ENCODE measurements around the gene ATRNL1. TPM values are rescaled to one million over a fixed set of nuclear protein-coding genes. Genes with fewer than 3 reads are reported as not detected.

ATRNL1 gene
- total RNA-seq, 4 donors from 2014 or later = 0.34 to 1.1 (median 0.55) TPM

GRCh38 chr10:115845921-115846320 lies 752.8 kb downstream of the ATRNL1 start:
- 92 to 98% methylated on average over 1 of the region's 1 CpG for WGBS, 2 donors
- intact Hi-C loops (cut with DNase I; ENCODE audit: low total_unique reads) = no loop called here
- DNase-seq (ENCODE audit: low spot score in 2 of 2) = no peak
- H3K4me3 ChIP-seq (ENCODE audit: low read depth, poor library complexity, severe bottlenecking) = no peak overlapping the region
- no peak for TF ChIP-seq POLR2A (IDR thresholded peaks at IDR 0.05)
- TF ChIP-seq, protein P1, sequence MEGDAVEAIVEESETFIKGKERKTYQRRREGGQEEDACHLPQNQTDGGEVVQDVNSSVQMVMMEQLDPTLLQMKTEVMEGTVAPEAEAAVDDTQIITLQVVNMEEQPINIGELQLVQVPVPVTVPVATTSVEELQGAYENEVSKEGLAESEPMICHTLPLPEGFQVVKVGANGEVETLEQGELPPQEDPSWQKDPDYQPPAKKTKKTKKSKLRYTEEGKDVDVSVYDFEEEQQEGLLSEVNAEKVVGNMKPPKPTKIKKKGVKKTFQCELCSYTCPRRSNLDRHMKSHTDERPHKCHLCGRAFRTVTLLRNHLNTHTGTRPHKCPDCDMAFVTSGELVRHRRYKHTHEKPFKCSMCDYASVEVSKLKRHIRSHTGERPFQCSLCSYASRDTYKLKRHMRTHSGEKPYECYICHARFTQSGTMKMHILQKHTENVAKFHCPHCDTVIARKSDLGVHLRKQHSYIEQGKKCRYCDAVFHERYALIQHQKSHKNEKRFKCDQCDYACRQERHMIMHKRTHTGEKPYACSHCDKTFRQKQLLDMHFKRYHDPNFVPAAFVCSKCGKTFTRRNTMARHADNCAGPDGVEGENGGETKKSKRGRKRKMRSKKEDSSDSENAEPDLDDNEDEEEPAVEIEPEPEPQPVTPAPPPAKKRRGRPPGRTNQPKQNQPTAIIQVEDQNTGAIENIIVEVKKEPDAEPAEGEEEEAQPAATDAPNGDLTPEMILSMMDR (IDR thresholded peaks at IDR 0.05) = no peak

DNA sequence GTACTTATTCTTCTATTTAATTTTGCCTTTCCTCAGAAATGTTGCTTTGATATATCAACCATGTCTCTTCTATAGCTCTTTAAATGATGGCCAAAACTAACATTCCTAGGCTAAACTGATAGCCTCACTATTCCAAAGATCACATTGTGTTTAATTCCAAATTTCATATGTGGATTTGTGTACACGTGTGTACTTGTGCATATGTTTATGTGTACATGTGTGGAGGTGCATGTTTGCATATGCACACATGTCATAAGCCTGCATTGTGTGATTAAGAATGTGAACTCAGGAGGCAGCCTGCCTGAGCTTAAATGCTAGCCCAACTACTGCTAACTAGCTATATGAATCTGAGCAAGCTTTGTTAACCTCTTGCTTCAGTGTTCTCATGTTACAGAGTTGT lies 753.4 kb downstream of the ATRNL1 start:
- no peak for DNase-seq (ENCODE audit: low spot score in 2 of 2)
- intact Hi-C loops (cut with DNase I; ENCODE audit: low total_unique reads) = no loop called here
- TF ChIP-seq, protein P1 (IDR thresholded peaks at IDR 0.05) = no peak
- TF ChIP-seq POLR2A (IDR thresholded peaks at IDR 0.05) = no peak
- H3K4me3 ChIP-seq (ENCODE audit: low read depth, poor library complexity, severe bottlenecking) = no peak overlapping the region
- WGBS, 2 donors = 88 to 89% methylated on average over 1 of the region's 1 CpG

- intact Hi-C loops (cut with DNase I; ENCODE audit: low total_unique reads) = no loop called here
- 45 to 55% methylated on average over 2 of the region's 2 CpGs for WGBS, 2 donors
- TF ChIP-seq, protein P1 (IDR thresholded peaks at IDR 0.05) = no peak
- TF ChIP-seq POLR2A (IDR thresholded peaks at IDR 0.05) = no peak
- H3K4me3 ChIP-seq (ENCODE audit: low read depth, poor library complexity, severe bottlenecking) = no peak overlapping the region
- DNase-seq (ENCODE audit: low spot score in 2 of 2) = no peak
Measured at GRCh38 chr10:115849197-115849596, 756.0 kb downstream of the ATRNL1 start.

DNA sequence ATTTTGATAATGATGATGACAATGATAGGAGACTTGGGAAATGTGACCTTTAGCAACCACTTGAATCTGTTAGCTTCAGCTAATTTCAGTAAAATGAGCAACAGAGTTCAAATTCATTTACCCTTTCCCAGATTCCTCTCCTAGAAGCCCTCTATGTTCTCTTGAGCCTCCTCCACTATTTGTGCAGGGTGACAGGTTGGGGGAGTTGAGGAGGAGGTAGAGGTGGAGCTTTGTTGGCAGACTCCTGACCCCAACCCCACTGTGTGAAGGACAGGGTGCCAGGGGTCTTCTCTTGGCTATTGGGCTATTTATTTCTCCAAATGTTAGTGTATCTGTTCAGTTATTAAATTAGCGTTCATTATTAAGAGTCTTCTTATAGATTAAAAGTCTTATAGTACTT lies 757.5 kb downstream of the ATRNL1 start:
- TF ChIP-seq, protein P1 (IDR thresholded peaks at IDR 0.05) = no peak
- TF ChIP-seq POLR2A (IDR thresholded peaks at IDR 0.05) = no peak
- intact Hi-C loops (cut with DNase I; ENCODE audit: low total_unique reads) = no loop called here
- H3K4me3 ChIP-seq (ENCODE audit: low read depth, poor library complexity, severe bottlenecking) = no peak overlapping the region
- WGBS, 2 donors = 97 to 100% methylated on average over 1 of the region's 1 CpG
- DNase-seq (ENCODE audit: low spot score in 2 of 2) = no peak

DNA sequence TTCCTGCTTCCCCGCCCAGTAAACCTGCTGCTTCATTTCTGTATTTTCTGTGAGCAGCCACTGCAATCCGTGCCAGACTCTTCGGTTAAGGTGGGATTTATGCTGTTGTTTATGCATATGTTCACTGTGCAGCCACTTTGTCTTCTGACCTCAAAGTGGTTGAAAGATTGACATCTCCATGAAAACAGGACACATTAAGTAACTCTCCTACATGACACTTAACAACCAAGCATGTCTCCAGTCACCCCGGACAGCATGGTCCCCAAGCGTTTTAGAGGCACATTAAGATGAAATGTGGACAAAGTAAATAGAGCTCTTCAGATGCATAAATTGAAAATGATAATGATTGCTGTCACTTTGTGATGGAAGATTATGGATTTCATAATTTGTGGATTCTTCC lies 758.5 kb downstream of the ATRNL1 start:
- no peak overlapping the region for H3K4me3 ChIP-seq (ENCODE audit: low read depth, poor library complexity, severe bottlenecking)
- 64 to 79% methylated on average over 5 of the region's 5 CpGs for WGBS, 2 donors
- intact Hi-C loops (cut with DNase I; ENCODE audit: low total_unique reads) = no loop called here
- no peak for DNase-seq (ENCODE audit: low spot score in 2 of 2)
- TF ChIP-seq, protein P1 (IDR thresholded peaks at IDR 0.05) = no peak
- TF ChIP-seq POLR2A (IDR thresholded peaks at IDR 0.05) = no peak

DNA sequence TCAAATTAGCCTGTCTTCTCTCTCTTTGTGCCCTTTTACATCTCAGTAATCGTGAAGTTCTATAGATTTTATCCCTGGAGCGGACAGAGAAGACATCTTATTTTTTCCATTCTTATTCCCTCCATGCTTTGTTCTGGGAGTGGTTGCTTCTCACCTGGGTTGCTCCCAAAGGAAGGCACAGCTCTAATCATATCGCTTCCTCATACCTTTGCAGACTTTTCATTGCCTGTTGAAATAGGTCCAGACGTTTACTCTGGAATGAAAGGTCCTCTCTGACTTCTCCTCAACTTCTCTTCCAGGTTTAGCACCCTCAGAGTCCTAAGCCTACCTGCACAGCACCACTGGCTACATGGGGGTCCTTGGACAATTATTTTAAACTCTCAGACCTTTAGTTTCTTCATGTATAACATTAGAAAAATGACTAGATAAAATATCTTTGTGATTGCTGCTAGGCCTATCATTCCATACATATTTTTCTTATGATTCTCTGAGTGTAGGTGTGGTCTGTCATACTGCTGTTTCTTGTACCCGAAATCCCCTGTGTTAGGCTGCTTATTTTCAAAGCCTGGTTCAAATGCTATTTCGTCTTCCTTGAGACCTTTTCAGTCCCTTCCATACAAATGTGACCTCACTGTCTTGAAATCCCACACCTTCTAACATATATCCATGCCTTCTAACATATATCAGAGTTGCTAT lies 761.7 kb downstream of the ATRNL1 start:
- TF ChIP-seq, protein P1 (IDR thresholded peaks at IDR 0.05) = no peak
- no peak for DNase-seq (ENCODE audit: low spot score in 2 of 2)
- H3K4me3 ChIP-seq (ENCODE audit: low read depth, poor library complexity, severe bottlenecking) = no peak overlapping the region
- intact Hi-C loops (cut with DNase I; ENCODE audit: low total_unique reads) = no loop called here
- WGBS, 2 donors = 57 to 59% methylated on average over 6 of the region's 6 CpGs
